Caki2 (cell line): ENCODE measurements around the gene SUMF1. TPM values are rescaled to one million over a fixed set of nuclear protein-coding genes. Genes with fewer than 3 reads are reported as not detected.

Experiments used
- DNase-seq: peaks from one replicate; pipeline ENCODE4 v3.0.0-alpha.2; 2015; ENCODE audit warnings: low read depth
- in situ Hi-C: cut with HindIII; loops from 2 replicates; pipeline ENCODE4 v1.10.0; 2016; ENCODE audit warnings: low sequenced_read_pairs, low pct_unique_long_range_greater_than_20kb, mixed read lengths
- total RNA-seq: library from RNA; depleted of rRNA; stranded (reverse); fragments of >200 nt; shearing (Covaris generic); gene quantifications from 2 replicates; pipeline ENCODE4 v1.2.3, GENCODE V29; 2014; ENCODE audit warnings: low replicate concordance; rRNA removed

The SUMF1 gene
- total RNA-seq, result 27.6 and 32.3 TPM in 2 replicates

- in situ Hi-C loops, result no loop called here
- DNase-seq, result peak; percentile 58
Observed at GRCh38 chr3:4466741-4467521, at the start of gene SUMF1. Gene SUMF1 (minus strand): TSS chr3:4467269. CDS start chr3:4467245, 24 bp downstream.

GRCh38 chr3:4515916-4516579, 49.0 kb upstream of the SUMF1 start:
- no peak for DNase-seq
- in situ Hi-C loops, result no loop called here

DNA sequence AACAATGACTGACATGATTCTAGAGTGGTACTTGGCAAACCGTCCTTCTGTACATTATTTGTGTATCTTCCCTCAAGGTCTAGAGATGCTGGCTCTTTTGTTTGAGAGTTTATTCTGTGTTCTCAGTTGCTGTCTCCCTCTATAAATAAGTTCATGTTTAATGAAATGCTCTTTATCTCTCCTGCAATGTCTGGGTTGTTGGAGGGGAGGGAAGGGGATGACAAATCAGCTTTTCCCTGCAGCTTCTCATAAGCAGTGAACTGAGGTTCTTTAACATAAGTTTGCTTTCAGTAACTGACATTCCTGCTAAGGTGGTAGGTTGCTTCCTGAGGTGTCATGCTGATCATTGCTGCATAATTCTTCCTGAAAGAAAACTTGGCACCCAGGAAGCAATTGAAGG, 47.8 kb upstream of the SUMF1 start:
- in situ Hi-C loops, result no loop called here

GRCh38 chr3:4514321-4514720, 47.3 kb upstream of the SUMF1 start:
- in situ Hi-C loops, result no loop called here
- DNase-seq, result no peak

More for the DNA sequence above, 47.8 kb upstream of the SUMF1 start:
- no peak for DNase-seq

GRCh38 chr3:4512895-4513616, 46.0 kb upstream of the SUMF1 start:
- no peak for DNase-seq
- in situ Hi-C loops, result no loop called here

GRCh38 chr3:4511491-4512262, 44.6 kb upstream of the SUMF1 start:
- no peak for DNase-seq
- in situ Hi-C loops, result no loop called here

- DNase-seq, result no peak
- in situ Hi-C loops, result no loop called here
Observed at GRCh38 chr3:4509983-4510755, 43.1 kb upstream of the SUMF1 start.

GRCh38 chr3:4509043-4509442, 42.0 kb upstream of the SUMF1 start:
- no peak for DNase-seq
- in situ Hi-C loops, result no loop called here

- in situ Hi-C loops, result no loop called here
- no peak for DNase-seq
Observed at GRCh38 chr3:4508048-4508981, 41.2 kb upstream of the SUMF1 start.

DNA sequence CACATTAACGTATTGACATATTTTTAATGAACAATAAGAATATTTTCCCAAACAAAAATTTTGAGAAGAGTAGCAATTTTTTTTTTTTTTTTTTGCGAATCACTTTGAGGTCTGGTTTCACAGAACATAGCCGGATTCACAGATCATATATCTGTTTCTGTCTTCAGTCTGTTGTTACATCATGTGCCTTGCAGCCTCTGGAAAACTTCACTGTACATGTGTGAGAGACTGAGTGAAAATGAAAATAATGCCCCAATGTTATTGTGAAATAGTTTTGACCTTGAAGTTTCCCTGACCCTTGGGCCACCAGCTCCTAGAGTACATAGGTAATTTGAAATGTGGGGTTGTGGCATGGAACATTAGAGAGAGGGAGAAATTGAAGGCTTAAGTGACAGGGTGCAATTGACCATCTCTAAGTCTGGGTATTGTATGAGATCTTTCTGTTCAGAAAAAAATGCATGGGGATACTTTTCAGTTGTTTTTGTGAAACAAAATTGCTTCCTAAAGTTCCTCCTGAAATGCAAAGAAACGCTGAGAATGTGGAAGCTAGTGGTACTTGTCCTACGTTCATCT, 40.0 kb upstream of the SUMF1 start:
- in situ Hi-C loops, result no loop called here
- no peak for DNase-seq

- in situ Hi-C loops, result no loop called here
Observed at GRCh38 chr3:4506559-4507023, 39.5 kb upstream of the SUMF1 start.

DNA sequence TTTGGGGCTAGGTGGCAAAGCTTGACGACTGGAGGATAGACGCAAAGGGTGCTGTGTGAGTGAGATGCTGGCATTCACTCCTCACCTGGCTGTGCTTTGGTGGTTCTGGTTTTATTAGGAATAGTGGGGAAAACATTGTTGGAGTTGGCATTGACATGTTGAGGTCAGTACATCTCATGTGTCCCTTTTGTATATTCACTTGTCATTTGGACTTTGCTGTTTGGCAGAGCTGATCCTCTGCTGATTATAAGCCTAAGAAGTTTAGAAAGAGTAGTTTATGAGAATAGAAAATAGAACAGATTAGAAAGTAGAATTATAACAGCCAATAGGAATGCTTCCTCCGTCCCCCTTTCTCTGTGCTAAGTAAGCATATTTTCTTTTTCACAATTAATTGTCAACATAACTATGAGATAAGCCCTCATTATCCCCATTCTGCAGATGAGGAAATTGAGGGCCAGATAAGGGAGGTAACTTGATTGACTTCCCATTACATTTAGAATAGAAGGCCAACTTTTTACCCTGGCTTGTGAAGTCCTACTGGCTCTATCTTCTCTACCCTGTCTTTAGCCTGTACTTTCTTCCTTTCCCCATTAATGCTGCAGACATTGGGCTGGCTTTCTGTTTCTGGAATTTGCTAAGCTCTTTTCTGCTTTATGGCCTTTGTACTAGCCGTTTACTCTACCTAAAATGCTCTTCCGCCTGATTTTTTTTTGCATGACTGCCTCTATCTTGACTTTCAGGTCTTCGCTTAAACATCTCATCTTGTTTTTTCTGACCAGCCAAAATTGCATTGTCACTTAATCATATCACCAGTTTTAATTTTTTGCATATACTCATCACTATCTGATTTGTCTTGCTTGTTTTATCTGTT, 38.9 kb upstream of the SUMF1 start:
- no peak for DNase-seq
- in situ Hi-C loops, result no loop called here

More at GRCh38 chr3:4506559-4507023, 39.5 kb upstream of the SUMF1 start:
- no peak for DNase-seq

GRCh38 chr3:4504340-4505261, 37.5 kb upstream of the SUMF1 start:
- in situ Hi-C loops, result no loop called here
- no peak for DNase-seq

DNA sequence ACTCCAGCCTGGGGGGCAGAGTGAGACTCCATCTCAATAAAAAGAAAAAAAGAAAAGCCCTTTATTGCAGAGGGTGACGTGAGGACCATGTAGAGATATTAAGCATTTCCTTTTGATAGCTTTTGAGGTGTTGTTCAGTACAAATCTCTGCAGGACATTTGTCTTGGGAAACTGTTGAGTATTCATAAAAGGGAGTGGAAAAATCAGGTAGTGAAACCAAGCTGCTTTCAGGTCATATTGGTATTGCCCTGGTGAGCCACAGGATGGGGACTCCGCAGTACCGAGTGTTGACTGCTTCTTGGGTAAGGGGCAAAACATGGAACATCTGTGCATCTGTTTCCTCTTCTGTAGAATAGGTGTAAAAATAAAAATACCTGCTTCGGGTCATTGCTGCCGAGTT, 36.0 kb upstream of the SUMF1 start:
- in situ Hi-C loops, result no loop called here
- DNase-seq, result no peak
